HK-2 (cell line): Measurements from ENCODE around the gene BUD31.
"Not testable (repeated sequence)": the region's sequence is repeated elsewhere in the genome, so short reads cannot be mapped to it uniquely, and the experiment has no call there.

Experiments used
- DNase-seq: peaks from one replicate; pipeline ENCODE4 v3.0.0-alpha.2; 2018; ENCODE audit not compliant: unreplicated experiment

BUD31 gene

GRCh38 chr7:99431756-99432540 is 23.2 kb downstream of the BUD31 start:
- not testable (repeated sequence) for DNase-seq

- no peak for DNase-seq
Measured at GRCh38 chr7:99433158-99433557, 24.4 kb downstream of the BUD31 start.

- no peak for DNase-seq
Measured at GRCh38 chr7:99437946-99438572, 29.3 kb downstream of the BUD31 start.

GRCh38 chr7:99438573-99439480 is 30.1 kb downstream of the BUD31 start, which contains the start of the genes CPSF4 and PTCD1:
TSS of gene CPSF4 (plus strand) at chr7:99438943. CDS start at chr7:99439083, 140 bp downstream.
TSS of gene PTCD1 (minus strand) at chr7:99438798. CDS start at chr7:99435242, 3,556 bp downstream.
- DNase-seq: peak; percentile 97

- DNase-seq: no peak
Measured at GRCh38 chr7:99440195-99440594, 31.4 kb downstream of the BUD31 start.

- no peak for DNase-seq
Measured at GRCh38 chr7:99446096-99446495, 37.3 kb downstream of the BUD31 start.

- DNase-seq: no peak
Measured at GRCh38 chr7:99447943-99448342, 39.2 kb downstream of the BUD31 start.

GRCh38 chr7:99448855-99449254 is 40.1 kb downstream of the BUD31 start:
- DNase-seq: no peak

- DNase-seq: no peak
Measured at GRCh38 chr7:99449326-99449725, 40.6 kb downstream of the BUD31 start.

- no peak for DNase-seq
Measured at GRCh38 chr7:99451936-99452335, 43.2 kb downstream of the BUD31 start.

- DNase-seq: no peak
Measured at GRCh38 chr7:99452541-99452940, 43.8 kb downstream of the BUD31 start.

- DNase-seq: no peak
Measured at GRCh38 chr7:99453105-99453504, 44.3 kb downstream of the BUD31 start.

- no peak for DNase-seq
Measured at GRCh38 chr7:99455874-99456273, 47.1 kb downstream of the BUD31 start.

GRCh38 chr7:99456288-99456687 is 47.5 kb downstream of the BUD31 start:
- no peak for DNase-seq

- DNase-seq: no peak
Measured at GRCh38 chr7:99457050-99457649, 48.4 kb downstream of the BUD31 start.

- no peak for DNase-seq
Measured at GRCh38 chr7:99457650-99458493, 49.1 kb downstream of the BUD31 start.

GRCh38 chr7:99459087-99459486 is 50.3 kb downstream of the BUD31 start:
- DNase-seq: no peak

- no peak for DNase-seq
Measured at GRCh38 chr7:99460651-99461050, 51.9 kb downstream of the BUD31 start.

- no peak for DNase-seq
Measured at GRCh38 chr7:99461221-99461620, 52.5 kb downstream of the BUD31 start.

- no peak for DNase-seq
Measured at GRCh38 chr7:99465421-99465768, 56.6 kb downstream of the BUD31 start.

GRCh38 chr7:99468336-99468918 is 59.7 kb downstream of the BUD31 start:
- no peak for DNase-seq
